Fibroblast of lung (primary cell): Measurements from ENCODE around the gene ALDH1L2.

Experiments used
- CTCF ChIP-seq, 2 donors: IDR thresholded peaks in 1 of 2; conservative IDR thresholded peaks in 1 of 2; 1 replicate in 1 of 2; 2 replicates in 1 of 2; pipeline ENCODE4 v1.5.1; 2011 to 2012; ENCODE audit warnings: low read length in 2 of 2, control low read depth in 1 of 2, inconsistent platforms in 1 of 2, low read depth in 1 of 2, mild to moderate bottlenecking in 1 of 2
- EZH2 ChIP-seq: IDR thresholded peaks from 2 replicates; pipeline ENCODE4 v1.5.1; 2012; ENCODE audit warnings: low read length, control low read depth, mild to moderate bottlenecking; ENCODE audit errors: missing control alignments

DNA sequence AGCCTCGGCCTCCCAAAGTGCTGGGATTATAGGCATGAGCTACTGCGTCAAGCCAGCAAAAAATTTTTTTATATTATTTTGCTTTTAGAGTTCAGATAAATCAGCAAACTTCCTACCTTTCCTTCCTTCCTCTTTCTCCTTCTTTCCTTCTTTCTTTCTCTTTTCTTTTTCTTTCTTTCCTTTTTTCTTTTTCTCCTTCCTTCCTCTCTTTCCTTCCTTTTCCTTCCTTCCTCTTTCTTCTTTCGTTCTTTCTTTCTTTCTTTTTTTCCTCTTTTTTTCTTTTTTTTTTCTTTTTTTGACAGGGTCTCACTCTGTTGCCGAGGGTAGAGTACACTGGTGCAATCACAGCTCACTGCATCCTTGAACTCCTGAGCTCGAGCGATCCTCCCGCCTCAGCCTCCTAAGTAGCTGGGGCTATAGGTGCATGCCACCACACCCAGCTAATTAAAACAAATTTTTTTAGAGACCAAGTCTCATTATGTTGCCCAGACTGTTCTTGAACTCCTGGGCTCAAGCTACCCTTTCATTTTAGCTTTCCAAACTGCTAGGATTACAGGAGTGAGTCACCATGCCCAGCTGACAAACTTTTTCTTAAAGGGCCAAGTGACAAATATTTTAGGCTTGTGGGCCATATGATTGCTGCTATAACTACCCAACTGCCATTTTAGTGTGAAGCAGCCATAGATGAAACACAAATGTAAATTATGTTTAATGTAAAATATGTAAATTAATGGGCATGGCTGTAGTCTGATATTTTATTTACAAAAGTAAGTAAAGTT, 16.1 kb upstream of the ALDH1L2 start:
- TF ChIP-seq CTCF (conservative IDR thresholded peaks at IDR 0.05 in 1 of 2, IDR thresholded peaks at IDR 0.05 in 1 of 2; ENCODE audit: low read depth in 1 of 2, low read length in 2 of 2) (no peak), EZH2 (no peak)
